ENCODE results near the gene FALEC. TPM values are rescaled to one million over a fixed set of nuclear protein-coding genes. Genes with fewer than 3 reads are reported as not detected.

Gene FALEC
- polyA plus RNA-seq, 3 donors, result 0.36 to 0.83 (median 0.52) TPM

- no peak for DNase-seq
Measured at GRCh38 chr1:150545486-150546032, 30.0 kb downstream of the FALEC start.

DNA sequence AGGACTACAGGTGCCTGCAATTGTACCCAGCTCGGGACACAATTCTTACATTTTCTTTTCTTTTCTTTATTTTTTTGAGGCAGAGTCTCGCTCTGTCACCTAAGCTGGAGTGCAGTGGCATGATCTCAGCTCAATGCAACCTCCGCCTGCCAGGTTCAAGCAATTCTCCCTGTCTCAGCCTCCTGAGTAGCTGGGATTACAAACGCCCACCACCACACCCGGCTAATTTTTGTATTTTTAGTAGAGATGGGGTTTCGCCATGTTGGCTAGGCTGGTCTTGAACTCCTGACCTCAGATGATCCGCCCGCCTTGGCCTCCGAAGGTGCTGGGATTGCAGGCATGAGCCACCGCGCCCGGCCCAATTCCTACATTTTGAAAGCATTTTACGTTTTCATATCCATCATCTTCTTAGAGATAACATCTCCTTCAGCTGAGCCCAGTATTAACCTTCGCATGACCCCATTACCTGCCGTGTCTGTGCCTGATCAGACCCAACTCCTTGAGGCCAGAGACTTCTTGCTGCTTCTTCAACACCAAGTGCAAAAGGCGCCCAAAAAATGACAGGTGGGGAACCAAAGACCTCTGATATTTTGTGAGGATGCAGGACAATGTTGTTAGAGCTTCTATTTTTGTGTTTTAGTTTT is 30.9 kb downstream of the FALEC start:
- DNase-seq, result no peak

GRCh38 chr1:150548324-150548631 is 32.7 kb downstream of the FALEC start:
- DNase-seq, result no peak

DNA sequence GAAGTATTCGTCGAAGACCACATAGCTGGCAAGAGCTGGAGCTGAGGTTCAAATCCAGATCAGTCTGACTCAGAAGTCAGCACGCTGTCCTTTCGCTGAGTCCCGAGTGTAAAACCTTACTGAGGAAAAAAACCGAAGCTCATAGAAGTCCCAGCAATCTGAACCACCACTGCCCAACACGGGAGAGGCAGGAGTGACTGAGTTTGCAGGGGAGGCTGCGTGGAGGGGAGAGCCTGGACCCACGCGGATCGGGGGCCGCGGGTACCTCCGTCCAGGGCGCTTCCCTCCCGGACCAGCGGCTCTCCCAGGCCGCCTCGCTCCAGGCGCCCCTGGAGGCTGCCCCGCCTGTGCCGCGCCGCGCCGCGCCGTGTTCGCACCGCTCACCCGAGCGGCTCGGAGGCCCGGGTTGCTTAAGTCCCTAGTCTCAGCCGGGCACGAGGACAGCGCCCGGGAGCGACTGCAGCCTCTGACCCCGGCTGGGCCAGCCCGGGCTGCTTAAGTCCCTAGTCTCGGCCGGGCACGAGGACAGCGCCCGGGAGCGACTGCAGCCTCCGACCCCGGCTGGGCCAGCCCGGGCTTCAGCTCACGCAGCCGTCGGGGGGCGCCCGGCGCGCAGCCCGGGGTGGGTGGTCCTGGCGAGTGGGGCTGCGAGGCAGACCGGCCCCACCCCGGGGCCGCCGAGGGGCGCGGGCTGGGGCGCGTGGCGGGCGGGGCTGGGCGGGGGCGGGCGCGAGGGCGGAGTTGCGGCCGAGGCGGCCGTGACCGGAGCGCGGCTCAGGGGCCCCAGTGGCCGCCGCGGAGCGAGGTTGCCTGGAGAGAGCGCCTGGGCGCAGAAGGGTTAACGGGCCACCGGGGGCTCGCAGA is 33.3 kb downstream of the FALEC start, which contains the start of gene ADAMTSL4:
Gene ADAMTSL4, plus strand, starts transcription at position 777 of the 864 bp plus-strand sequence. CDS start 2,881 bp downstream, outside the sequence.
- no peak for DNase-seq

- DNase-seq, result no peak
Measured at GRCh38 chr1:150549496-150550221, 34.1 kb downstream of the FALEC start.

DNA sequence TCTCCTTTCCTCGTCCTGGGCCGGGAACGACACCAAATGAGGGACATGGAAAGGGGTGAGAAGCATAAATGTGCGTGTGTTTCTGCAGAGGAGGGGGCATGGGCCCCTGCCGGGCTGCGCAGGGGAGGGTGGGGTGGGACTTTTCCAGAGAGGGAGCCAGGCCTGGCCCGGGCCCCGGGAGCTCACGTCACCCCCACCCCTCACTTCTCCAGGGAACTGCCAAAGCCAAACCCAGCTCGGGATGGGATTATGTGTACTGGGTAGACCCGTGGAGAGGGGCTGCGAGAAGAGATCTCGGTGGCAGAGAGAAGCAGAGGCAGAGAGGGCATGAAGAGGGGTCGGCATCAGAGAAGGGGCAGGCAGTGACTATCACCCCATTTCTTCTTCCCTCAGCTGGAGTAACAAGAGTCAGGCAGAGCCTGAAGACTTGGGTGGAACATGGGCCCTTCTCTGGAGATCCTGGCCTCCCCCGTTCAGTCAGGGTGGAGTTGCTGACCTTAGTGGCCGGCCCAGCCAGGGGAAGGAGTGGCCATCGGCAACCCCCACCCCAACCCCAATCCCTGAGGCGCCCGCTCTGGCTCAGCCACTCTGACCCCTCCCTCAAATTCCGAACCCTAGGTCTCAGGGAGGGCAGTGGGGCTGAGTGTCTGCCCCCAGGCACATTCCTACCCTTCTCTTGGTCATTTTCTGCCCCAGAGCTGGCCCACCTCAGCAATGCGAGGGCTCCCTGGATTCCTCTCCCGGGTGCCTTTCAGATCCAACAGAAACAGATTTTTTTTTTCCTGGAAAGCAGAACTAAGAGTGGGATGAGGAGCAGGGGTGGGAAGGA is 34.9 kb downstream of the FALEC start:
- DNase-seq, result no peak

- DNase-seq, result no peak
Measured at GRCh38 chr1:150551051-150551783, 35.7 kb downstream of the FALEC start.

DNA sequence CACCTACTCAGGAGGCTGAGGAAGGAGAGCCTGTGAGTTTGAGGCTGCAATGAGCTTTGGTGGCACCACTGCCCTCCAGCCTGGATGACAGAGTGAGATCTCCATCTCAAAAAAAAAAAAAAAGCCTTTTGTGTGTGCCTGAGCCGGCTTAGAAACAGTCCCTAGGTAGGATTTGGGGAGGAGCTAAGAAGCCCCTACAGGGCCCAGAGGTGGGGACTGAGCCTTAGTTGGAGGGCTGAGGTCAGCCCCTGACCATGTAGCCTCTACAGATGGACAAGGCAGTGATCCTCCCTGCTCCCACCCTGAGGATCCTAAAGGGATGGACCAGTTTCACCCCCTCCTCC is 36.2 kb downstream of the FALEC start:
- no peak for DNase-seq

DNA sequence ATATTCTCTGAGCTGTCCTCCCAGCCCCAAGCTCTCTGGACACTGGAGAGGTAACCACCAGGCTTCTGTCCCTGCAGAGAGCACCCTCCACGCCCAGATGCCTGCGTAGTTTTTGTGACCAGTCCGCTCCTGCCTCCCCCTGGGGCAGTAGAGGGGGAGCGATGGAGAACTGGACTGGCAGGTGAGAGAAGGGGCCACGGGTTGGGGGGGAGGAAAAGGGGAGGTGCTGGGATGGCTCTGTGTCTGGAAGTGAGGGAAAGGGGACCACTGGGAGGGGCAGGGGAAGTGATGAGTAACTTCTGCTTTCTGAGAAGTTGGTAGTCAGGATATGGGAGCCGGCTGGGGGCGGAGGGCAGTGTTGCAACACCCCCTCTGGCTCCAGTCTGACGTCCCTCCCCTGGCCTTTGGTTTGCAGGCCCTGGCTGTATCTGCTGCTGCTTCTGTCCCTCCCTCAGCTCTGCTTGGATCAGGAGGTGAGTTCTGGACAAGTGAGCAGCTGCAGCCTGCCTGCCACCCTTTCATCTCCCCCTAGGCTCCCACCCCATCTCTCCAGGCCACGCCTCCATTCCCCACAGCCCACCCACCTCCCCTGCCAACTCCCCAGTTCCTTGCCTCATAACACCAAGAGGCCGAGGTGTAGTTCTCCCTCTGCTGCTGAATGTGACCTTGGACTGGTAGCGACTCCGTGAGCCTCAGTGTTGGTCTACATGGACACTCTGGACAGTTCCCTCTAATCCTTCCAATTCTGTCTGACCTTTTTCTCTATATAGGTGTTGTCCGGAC is 36.8 kb downstream of the FALEC start:
- peak; percentile 65 for DNase-seq

DNA sequence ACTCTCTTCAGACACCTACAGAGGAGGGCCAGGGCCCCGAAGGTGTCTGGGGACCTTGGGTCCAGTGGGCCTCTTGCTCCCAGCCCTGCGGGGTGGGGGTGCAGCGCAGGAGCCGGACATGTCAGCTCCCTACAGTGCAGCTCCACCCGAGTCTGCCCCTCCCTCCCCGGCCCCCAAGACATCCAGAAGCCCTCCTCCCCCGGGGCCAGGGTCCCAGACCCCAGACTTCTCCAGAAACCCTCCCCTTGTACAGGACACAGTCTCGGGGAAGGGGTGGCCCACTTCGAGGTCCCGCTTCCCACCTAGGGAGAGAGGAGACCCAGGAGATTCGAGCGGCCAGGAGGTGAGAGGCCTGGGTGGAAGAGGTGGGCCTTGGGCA is 37.3 kb downstream of the FALEC start:
- DNase-seq, result no peak

DNA sequence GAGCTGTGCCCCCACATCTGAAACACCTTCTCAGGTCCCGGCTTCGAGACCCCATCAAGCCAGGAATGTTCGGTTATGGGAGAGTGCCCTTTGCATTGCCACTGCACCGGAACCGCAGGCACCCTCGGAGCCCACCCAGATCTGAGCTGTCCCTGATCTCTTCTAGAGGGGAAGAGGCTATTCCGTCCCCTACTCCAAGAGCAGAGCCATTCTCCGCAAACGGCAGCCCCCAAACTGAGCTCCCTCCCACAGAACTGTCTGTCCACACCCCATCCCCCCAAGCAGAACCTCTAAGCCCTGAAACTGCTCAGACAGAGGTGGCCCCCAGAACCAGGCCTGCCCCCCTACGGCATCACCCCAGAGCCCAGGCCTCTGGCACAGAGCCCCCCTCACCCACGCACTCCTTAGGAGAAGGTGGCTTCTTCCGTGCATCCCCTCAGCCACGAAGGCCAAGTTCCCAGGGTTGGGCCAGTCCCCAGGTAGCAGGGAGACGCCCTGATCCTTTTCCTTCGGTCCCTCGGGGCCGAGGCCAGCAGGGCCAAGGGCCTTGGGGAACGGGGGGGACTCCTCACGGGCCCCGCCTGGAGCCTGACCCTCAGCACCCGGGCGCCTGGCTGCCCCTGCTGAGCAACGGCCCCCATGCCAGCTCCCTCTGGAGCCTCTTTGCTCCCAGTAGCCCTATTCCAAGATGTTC is 38.0 kb downstream of the FALEC start:
- DNase-seq, result no peak

GRCh38 chr1:150554086-150554452 is 38.5 kb downstream of the FALEC start:
- no peak for DNase-seq

- DNase-seq, result no peak
Measured at GRCh38 chr1:150555198-150555970, 39.8 kb downstream of the FALEC start.

DNA sequence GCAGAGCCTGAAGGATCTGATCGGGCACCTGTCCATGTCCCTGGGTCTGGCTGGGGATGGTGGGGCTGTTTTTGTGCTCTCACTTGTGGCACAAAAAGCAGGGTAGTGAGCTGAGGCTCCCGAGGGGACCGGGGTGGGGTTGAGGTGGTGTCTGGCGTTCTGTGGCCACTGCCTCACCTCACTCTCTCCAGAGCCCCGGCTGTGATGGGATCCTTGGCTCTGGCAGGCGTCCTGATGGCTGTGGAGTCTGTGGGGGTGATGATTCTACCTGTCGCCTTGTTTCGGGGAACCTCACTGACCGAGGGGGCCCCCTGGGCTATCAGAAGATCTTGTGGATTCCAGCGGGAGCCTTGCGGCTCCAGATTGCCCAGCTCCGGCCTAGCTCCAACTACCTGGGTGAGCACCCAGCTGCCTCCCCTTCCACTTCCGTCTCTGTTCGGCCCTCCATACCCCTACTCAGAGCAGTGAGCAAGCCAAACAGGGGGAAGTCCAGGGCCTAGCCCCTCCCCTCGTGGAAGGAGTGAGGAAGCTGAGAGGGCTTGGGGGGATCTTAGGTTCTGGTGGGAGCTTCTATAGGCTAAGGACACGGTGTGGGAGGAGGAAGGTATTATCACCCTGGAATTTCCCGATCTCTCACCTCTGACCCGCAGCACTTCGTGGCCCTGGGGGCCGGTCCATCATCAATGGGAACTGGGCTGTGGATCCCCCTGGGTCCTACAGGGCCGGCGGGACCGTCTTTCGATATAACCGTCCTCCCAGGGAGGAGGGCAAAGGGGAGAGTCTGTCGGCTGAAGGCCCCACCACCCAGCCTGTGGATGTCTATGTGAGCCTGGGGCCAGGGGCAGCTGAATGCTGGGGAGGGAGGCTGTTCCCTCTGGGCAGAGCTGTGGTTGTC is 40.7 kb downstream of the FALEC start:
- DNase-seq, result no peak

GRCh38 chr1:150557065-150557600 is 41.6 kb downstream of the FALEC start:
- DNase-seq, result no peak

DNA sequence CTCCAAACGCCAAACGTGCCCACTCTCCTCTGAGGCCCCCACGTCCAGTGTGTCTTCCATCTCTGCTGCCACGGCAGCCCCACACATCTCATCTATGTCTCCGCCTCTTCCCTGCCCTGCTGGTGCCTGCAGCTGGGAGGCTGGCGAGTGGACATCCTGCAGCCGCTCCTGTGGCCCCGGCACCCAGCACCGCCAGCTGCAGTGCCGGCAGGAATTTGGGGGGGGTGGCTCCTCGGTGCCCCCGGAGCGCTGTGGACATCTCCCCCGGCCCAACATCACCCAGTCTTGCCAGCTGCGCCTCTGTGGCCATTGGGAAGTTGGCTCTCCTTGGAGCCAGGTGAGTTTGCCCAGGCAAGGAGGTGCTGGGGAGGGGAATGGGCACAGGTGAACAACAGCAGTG is 42.3 kb downstream of the FALEC start:
- no peak for DNase-seq

- no peak for DNase-seq
Measured at GRCh38 chr1:150558303-150558704, 42.8 kb downstream of the FALEC start.

Measured in renal pelvis (tissue), 4 donors.